Embryonic facial prominence (tissue), 1 donor: ENCODE results near the gene NLRP6.
"Not testable (repeated sequence)": the region's sequence is repeated elsewhere in the genome, so short reads cannot be mapped to it uniquely, and the experiment has no call there.

Source experiments
- DNase-seq: peaks from one replicate; pipeline ENCODE4 v3.0.0-alpha.2; 2016; ENCODE audit errors: extremely low spot score

NLRP6 gene

GRCh38 chr11:282171-282570 lies 4.0 kb downstream of the NLRP6 start:
- no peak for DNase-seq

- DNase-seq: no peak
These were observed 4.6 kb downstream of the NLRP6 start for GRCh38 chr11:282630-283360.

GRCh38 chr11:283405-284104 lies 5.3 kb downstream of the NLRP6 start:
- DNase-seq: no peak

GRCh38 chr11:284105-285020 lies 6.2 kb downstream of the NLRP6 start:
- no peak for DNase-seq

GRCh38 chr11:285021-285893 lies 7.0 kb downstream of the NLRP6 start:
- no peak for DNase-seq

- no peak for DNase-seq
These were observed 7.7 kb downstream of the NLRP6 start for GRCh38 chr11:285894-286220.

GRCh38 chr11:286977-287820 lies 9.0 kb downstream of the NLRP6 start:
- DNase-seq: not testable (repeated sequence)

GRCh38 chr11:287821-288477 lies 9.7 kb downstream of the NLRP6 start:
- DNase-seq: no peak

- DNase-seq: no peak
These were observed 10.5 kb downstream of the NLRP6 start, which contains the start of gene PGGHG for GRCh38 chr11:288478-289397. TSS of gene PGGHG (plus strand) at chr11:289126. CDS start at chr11:289817, 691 bp downstream.

GRCh38 chr11:289398-289711 lies 11.1 kb downstream of the NLRP6 start:
- no peak for DNase-seq

- no peak for DNase-seq
These were observed 11.8 kb downstream of the NLRP6 start for GRCh38 chr11:289712-290620.

- no peak for DNase-seq
These were observed 12.5 kb downstream of the NLRP6 start for GRCh38 chr11:290621-291231.

- no peak for DNase-seq
These were observed 13.3 kb downstream of the NLRP6 start for GRCh38 chr11:291281-292210.

- no peak for DNase-seq
These were observed 14.3 kb downstream of the NLRP6 start for GRCh38 chr11:292211-293121.

GRCh38 chr11:293271-293851 lies 15.2 kb downstream of the NLRP6 start:
- no peak for DNase-seq
